SK-N-SH treated with all-trans-retinoic acid at 6 μM for 48 hours (cell line): Measurements from ENCODE around the gene DCDC1.

Experiments
- ARNTL ChIP-seq: fragments of 450-650 bp; formaldehyde crosslinking; IDR thresholded peaks from 2 replicates; pipeline ENCODE4 v1.5.0; 2020; ENCODE audit warnings: low read depth, mild to moderate bottlenecking, moderate library complexity, borderline replicate concordance
- CREB5 ChIP-seq: fragments of 250-450 bp; sonication (Bioruptor Pico); IDR thresholded peaks from 2 replicates; pipeline ENCODE4 v1.5.1; 2020; ENCODE audit warnings: low read depth, mild to moderate bottlenecking, moderate library complexity
- CSRNP3 ChIP-seq: fragments of 250-450 bp; sonication (Bioruptor Pico); IDR thresholded peaks from 2 replicates; pipeline ENCODE4 v1.5.1; 2021; ENCODE audit warnings: mild to moderate bottlenecking, moderate library complexity
- PATZ1 ChIP-seq: fragments of 250-450 bp; sonication (Bioruptor Pico); IDR thresholded peaks from 2 replicates; pipeline ENCODE4 v1.8.0; 2020; ENCODE audit warnings: mild to moderate bottlenecking, moderate library complexity, borderline replicate concordance
- POU6F1 ChIP-seq: fragments of 250-450 bp; sonication (Bioruptor Pico); IDR thresholded peaks from 2 replicates; pipeline ENCODE4 v1.8.0; 2021; ENCODE audit warnings: low read depth, mild to moderate bottlenecking, moderate library complexity, borderline replicate concordance
- RARB ChIP-seq: fragments of 250-450 bp; sonication (Bioruptor Pico); IDR thresholded peaks from 2 replicates; pipeline ENCODE4 v1.8.0; 2021; ENCODE audit warnings: mild to moderate bottlenecking, moderate library complexity
- SNAI2 ChIP-seq: fragments of 250-450 bp; sonication (Bioruptor Pico); IDR thresholded peaks from 2 replicates; pipeline ENCODE4 v1.5.0; 2020; ENCODE audit warnings: mild to moderate bottlenecking, moderate library complexity
- TCF4 ChIP-seq: fragments of 250-450 bp; sonication (Bioruptor Pico); IDR thresholded peaks from 2 replicates; pipeline ENCODE4 v1.8.0; 2021; ENCODE audit warnings: mild to moderate bottlenecking, moderate library complexity, borderline replicate concordance
- TOX ChIP-seq: fragments of 250-450 bp; sonication (Bioruptor Pico); IDR thresholded peaks from 2 replicates; pipeline ENCODE4 v1.8.0; 2021; ENCODE audit warnings: mild to moderate bottlenecking, moderate library complexity, borderline replicate concordance
- TSHZ2 ChIP-seq: fragments of 250-450 bp; sonication (Bioruptor Pico); IDR thresholded peaks from 2 replicates; pipeline ENCODE4 v1.5.0; 2020; ENCODE audit warnings: mild to moderate bottlenecking, moderate library complexity
- ZFP3 ChIP-seq: fragments of 250-450 bp; sonication (Bioruptor Pico); IDR thresholded peaks from 2 replicates; pipeline ENCODE4 v1.5.0; 2020; ENCODE audit warnings: mild to moderate bottlenecking, moderate library complexity
- ZFP30 ChIP-seq: fragments of 450-650 bp; formaldehyde crosslinking; IDR thresholded peaks from 2 replicates; pipeline ENCODE4 v1.5.0; 2022; ENCODE audit warnings: mild to moderate bottlenecking, moderate library complexity
- ZNF8 ChIP-seq: fragments of 450-650 bp; formaldehyde crosslinking; IDR thresholded peaks from 2 replicates; pipeline ENCODE4 v1.5.0; 2020; ENCODE audit warnings: mild to moderate bottlenecking, moderate library complexity

GRCh38 chr11:31369348-31370329 lies at the start of gene DCDC1, which contains the start of gene DNAJC24:
- TF ChIP-seq TOX (CRISPR knock-in tag) (no peak), TSHZ2 (no peak), ZFP3 (CRISPR knock-in tag) (no peak), SNAI2 (CRISPR knock-in tag) (no peak), ARNTL (CRISPR knock-in tag) (no peak), ZNF8 (CRISPR knock-in tag) (no peak), CREB5 (CRISPR knock-in tag) (no peak), PATZ1 (CRISPR knock-in tag) (no peak), RARB (CRISPR knock-in tag) (no peak), ZFP30 (CRISPR knock-in tag) (no peak), CSRNP3 (CRISPR knock-in tag) (no peak), TCF4 (CRISPR knock-in tag) (no peak), POU6F1 (CRISPR knock-in tag) (no peak)
